Effector memory CD4-positive, alpha-beta T cell (primary cell): Measurements from ENCODE around the gene SYPL2.
"Not testable (repeated sequence)": the region's sequence is repeated elsewhere in the genome, so short reads cannot be mapped to it uniquely, and the experiment has no call there.

Experiments
- DNase-seq, 3 donors: peaks; one replicate each; pipeline ENCODE4 v3.0.0-alpha.2; 2020
- H3K27ac ChIP-seq: 2 replicates; pipeline ENCODE4 v1.7.0; 2013; ENCODE audit warnings: mild to moderate bottlenecking, low read length, moderate library complexity; ENCODE audit not compliant: insufficient read depth, poor library complexity, severe bottlenecking
- H3K27me3 ChIP-seq: replicated peaks from 2 replicates; pipeline ENCODE4 v1.7.0; 2013; ENCODE audit warnings: mild to moderate bottlenecking, low read length; ENCODE audit not compliant: insufficient read depth, control insufficient read depth, poor library complexity, severe bottlenecking
- H3K36me3 ChIP-seq: 2 replicates; pipeline ENCODE4 v1.7.0; 2013; ENCODE audit warnings: mild to moderate bottlenecking, low read length, moderate library complexity; ENCODE audit not compliant: control insufficient read depth, insufficient read depth
- H3K4me1 ChIP-seq: 2 replicates; pipeline ENCODE4 v1.7.0; 2013; ENCODE audit warnings: low read length, mild to moderate bottlenecking; ENCODE audit not compliant: control insufficient read depth, insufficient read depth, poor library complexity, severe bottlenecking
- H3K4me3 ChIP-seq: 2 replicates; pipeline ENCODE4 v1.7.0; 2013; ENCODE audit warnings: low read length, low read depth, mild to moderate bottlenecking; ENCODE audit not compliant: insufficient read depth, poor library complexity, severe bottlenecking
- H3K9me3 ChIP-seq: 2 replicates; pipeline ENCODE4 v1.7.0; 2013; ENCODE audit warnings: mild to moderate bottlenecking, low read length, moderate library complexity; ENCODE audit not compliant: control insufficient read depth

The SYPL2 gene

DNA sequence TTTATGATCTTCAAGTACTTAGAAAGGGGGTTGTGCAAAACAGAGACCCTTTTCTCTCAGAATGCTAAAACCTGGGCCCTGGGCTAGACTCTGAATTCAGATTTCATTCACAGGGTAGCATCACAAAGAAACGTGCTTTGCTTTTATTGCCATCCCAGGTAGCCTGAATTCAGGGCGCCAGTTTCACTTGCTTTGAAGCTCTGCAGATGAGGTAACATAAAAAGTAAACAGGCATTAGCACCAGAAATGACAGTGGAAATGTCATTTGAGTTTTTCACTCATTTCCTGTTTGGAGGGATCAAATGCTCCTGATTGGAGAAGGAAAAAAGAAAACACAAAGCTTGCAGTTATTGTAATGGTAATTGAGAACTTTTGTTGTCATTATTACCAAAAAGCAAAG is 2.6 kb downstream of the SYPL2 start:
- Histone ChIP-seq H3K27ac (no peak overlapping the region), H3K9me3 (no peaks in the 10 kb centered on the region), H3K4me1 (peaks cover 11% of the 10 kb centered on the region), H3K4me3 (no peak overlapping the region), H3K27me3 (peaks cover 32% of the 10 kb centered on the region), H3K36me3 (no peaks in the 10 kb centered on the region)
- no peak for DNase-seq

DNA sequence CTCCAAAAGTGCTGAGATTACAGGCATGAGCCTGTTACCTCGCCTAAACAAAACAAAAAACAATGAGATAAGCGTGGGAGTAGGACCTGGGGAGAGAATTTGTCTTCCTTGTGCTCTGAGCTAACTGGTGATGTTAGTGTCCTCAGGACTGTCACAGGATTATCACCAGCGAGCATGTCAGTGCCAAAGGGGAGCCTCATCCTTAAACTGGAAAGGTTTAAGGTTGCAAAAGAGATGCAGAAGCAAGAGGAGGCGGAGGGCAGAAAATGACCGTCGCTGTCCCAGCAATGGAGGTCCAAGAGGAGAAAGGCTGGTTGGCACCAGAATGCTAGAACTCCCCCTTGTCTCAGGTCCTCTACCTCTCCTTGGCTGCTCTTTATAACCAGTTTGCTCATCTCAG is 3.9 kb downstream of the SYPL2 start:
- Histone ChIP-seq H3K9me3 (no peaks in the 10 kb centered on the region), H3K27ac (no peak overlapping the region), H3K4me1 (peaks cover 11% of the 10 kb centered on the region), H3K36me3 (no peaks in the 10 kb centered on the region), H3K27me3 (peaks cover 29% of the 10 kb centered on the region), H3K4me3 (no peak overlapping the region)
- no peak for DNase-seq

DNA sequence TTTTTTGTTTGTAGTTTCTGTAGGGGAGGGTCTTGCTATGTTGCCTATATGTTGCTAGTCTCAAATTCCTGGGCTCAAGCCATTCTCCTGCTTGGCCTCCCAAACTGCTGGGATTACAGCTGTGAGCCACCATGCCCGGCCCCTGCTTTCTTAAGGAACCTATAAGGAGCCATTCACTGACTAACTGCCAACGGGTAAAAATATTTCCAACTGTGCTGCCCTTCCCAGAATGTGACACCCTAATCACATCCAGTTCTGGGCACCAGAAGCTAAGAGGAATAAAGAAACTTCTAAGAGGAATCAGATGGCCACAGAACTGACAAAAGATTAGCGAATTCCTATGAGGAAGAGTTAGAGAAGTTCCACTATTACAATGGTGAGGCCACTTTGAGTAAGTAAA is 6.4 kb downstream of the SYPL2 start:
- Histone ChIP-seq H3K4me3 (no peak overlapping the region), H3K4me1 (no peaks in the 10 kb centered on the region), H3K36me3 (no peaks in the 10 kb centered on the region), H3K27ac (no peak overlapping the region), H3K27me3 (peaks cover 14% of the 10 kb centered on the region), H3K9me3 (no peaks in the 10 kb centered on the region)
- no peak for DNase-seq

DNA sequence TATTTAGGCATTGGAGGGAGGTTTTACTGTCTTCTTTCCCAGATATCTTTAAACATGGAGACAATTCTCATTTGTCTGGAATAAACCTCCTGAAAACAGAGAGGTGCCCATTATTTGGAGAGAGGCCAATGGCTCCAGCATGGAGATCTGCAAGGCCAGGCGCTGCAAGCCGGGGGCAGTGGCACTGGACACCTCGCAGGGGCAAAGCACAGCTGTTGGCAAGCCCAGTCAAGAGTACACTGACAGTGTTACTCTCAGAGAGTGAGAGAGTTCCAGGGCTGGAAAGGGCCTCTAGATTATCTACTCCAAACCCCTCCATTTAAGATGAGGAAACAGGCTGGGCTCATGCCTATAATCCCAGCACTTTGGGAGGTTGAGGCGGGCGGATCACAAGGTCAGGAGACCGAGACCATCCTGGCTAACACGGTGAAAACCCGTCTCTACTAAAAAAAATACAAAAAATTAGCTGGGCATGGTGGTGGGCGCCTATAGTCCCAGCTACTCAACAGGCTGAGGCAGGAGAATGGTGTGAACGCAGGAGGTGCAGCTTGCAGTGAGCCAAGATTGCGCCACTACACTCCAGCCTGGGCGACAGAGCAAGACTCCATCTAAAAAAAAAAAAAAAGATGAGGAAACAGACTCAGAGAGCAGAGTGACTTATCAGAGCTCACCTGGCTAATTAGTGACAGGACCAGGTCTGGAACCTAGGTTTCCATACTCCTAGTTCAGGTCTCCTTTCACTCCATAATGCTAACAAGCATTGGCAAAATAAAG is 7.1 kb downstream of the SYPL2 start:
- H3K27ac ChIP-seq, H3K9me3 ChIP-seq, H3K4me1 ChIP-seq, DNase-seq, H3K4me3 ChIP-seq, H3K36me3 ChIP-seq: not testable (repeated sequence)
- peaks cover 14% of the 10 kb centered on the region for H3K27me3 ChIP-seq

DNA sequence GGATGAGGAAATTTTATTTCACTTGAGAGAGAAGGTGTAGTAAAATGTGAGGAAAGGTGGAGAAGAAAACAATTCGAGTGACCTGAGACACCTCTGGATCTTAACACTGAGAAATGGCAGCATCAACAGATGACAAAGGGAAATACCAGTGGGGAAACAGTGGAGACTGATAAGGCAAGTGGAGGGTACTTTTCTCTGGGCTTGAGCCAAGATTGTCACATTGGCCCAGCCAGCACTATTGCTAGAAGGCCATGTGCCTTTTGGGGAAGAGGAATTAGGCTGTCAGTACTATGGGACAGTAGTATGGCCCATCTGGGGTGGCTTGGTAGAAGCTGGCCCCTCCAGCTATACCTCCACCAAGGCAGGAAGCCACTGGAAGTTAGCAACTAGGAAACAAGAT is 8.4 kb downstream of the SYPL2 start:
- no peaks in the 10 kb centered on the region for H3K36me3 ChIP-seq

DNA sequence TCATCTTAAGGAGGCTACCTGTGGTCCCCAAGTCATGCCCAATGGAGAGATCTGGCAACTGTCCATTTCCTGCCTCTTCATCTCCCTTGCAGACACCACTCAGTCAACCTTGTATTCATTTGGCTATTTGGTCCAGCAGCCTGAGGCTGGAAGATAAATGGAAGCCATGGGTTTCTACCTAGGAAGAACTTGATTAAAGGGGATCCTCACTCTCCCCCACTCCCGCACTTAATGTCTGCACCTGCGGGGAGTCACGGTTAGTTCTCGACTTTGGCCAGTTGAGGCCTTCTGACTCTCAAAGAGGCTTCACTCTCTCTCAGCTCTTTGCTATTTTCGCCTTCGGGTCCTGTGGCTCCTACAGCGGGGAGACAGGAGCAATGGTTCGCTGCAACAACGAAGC is 8.9 kb downstream of the SYPL2 start:
- H3K27me3 ChIP-seq, result peaks cover 14% of the 10 kb centered on the region
- H3K4me3 ChIP-seq, result no peak overlapping the region
- H3K27ac ChIP-seq, result no peak overlapping the region
- DNase-seq, result no peak
- H3K36me3 ChIP-seq, result no peaks in the 10 kb centered on the region
- H3K4me1 ChIP-seq, result no peaks in the 10 kb centered on the region
- H3K9me3 ChIP-seq, result no peaks in the 10 kb centered on the region

More for the DNA sequence above, 8.4 kb downstream of the SYPL2 start:
- H3K9me3 ChIP-seq, result no peaks in the 10 kb centered on the region
- H3K4me1 ChIP-seq, result no peaks in the 10 kb centered on the region
- no peak overlapping the region for H3K27ac ChIP-seq
- H3K27me3 ChIP-seq, result peaks cover 14% of the 10 kb centered on the region
- no peak overlapping the region for H3K4me3 ChIP-seq
- no peak for DNase-seq

DNA sequence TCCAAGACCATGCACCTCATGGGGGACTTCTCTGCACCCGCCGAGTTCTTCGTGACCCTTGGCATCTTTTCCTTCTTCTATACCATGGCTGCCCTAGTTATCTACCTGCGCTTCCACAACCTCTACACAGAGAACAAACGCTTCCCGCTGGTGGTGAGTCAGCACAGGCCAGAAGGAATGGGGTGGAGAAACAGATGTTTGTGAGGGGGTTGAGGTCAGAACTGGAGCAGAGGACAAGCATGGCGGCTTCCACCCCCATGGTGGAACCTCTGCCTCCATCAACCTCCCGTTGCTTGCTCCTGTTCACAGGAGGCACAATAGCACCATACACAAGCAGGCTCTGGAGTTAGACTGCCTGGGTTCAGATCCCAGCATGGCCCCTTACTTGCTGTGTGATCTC is 10.5 kb downstream of the SYPL2 start:
- Histone ChIP-seq H3K27ac (no peak overlapping the region), H3K4me1 (no peaks in the 10 kb centered on the region), H3K27me3 (peaks cover 11% of the 10 kb centered on the region), H3K36me3 (no peaks in the 10 kb centered on the region), H3K4me3 (no peak overlapping the region), H3K9me3 (no peaks in the 10 kb centered on the region)
- DNase-seq, result no peak

DNA sequence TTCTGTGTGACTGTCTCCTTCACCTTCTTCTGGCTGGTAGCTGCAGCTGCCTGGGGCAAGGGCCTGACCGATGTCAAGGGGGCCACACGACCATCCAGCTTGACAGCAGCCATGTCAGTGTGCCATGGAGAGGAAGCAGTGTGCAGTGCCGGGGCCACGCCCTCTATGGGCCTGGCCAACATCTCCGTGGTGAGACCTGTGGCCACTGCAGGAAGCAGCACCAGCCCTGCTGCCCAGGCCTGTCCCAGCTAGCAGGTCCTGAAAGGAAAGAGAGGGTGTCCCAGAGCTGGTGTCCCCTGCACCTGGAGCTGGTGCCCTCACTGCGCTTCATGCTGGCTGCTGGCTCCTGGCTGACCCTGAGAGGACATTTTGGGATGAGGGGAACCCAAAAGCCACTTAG is 11.5 kb downstream of the SYPL2 start:
- no peak for DNase-seq
- peaks cover 1% of the 10 kb centered on the region for H3K4me1 ChIP-seq
- H3K36me3 ChIP-seq, result no peaks in the 10 kb centered on the region
- peaks cover 7% of the 10 kb centered on the region for H3K27me3 ChIP-seq
- no peak overlapping the region for H3K27ac ChIP-seq
- H3K4me3 ChIP-seq, result no peak overlapping the region
- H3K9me3 ChIP-seq, result no peaks in the 10 kb centered on the region

DNA sequence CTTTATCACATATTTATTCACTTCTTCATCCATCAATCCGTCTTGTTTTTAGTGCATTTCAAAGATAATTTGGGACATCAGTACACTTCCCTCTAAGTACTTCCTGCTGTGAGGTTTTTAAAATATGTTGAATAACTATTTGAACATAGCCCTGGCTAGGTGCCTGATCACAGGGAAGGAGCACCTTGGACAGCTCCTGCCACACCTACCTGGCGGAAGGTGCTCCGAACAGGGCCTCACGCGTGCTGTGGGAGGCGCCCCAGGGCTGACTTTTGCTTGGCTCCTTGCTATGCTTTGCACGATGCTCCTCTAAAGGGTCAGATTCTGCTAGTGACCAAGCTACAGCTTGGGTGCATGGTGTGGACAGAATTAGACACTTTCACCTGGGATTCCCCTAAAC is 12.5 kb downstream of the SYPL2 start:
- Histone ChIP-seq H3K27me3 (peaks cover 7% of the 10 kb centered on the region), H3K27ac (no peak overlapping the region), H3K9me3 (no peaks in the 10 kb centered on the region), H3K4me1 (peaks cover 8% of the 10 kb centered on the region), H3K4me3 (no peak overlapping the region), H3K36me3 (no peaks in the 10 kb centered on the region)
- DNase-seq, result no peak

DNA sequence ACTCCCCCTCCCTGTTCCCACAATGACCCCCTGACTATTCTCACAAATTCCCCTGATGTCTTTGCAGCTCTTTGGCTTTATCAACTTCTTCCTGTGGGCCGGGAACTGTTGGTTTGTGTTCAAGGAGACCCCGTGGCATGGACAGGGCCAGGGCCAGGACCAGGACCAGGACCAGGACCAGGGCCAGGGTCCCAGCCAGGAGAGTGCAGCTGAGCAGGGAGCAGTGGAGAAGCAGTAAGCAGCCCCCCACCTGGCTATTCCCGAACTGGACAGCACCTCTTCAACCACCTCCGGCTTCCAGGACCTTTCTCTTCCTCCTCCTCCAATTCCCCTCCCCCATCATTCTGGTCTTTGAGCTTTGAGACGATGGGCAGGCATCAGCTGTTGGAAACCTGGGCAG is 13.0 kb downstream of the SYPL2 start:
- Histone ChIP-seq H3K4me1 (peaks cover 9% of the 10 kb centered on the region), H3K27ac (no peak overlapping the region), H3K27me3 (peaks cover 7% of the 10 kb centered on the region), H3K9me3 (no peaks in the 10 kb centered on the region), H3K4me3 (no peak overlapping the region), H3K36me3 (no peaks in the 10 kb centered on the region)
- no peak for DNase-seq
